ELF-1 (cell line): ENCODE data around the gene SLC15A3.

Source experiments
- DNase-seq: peaks from one replicate; pipeline ENCODE4 v3.0.0-alpha.2; 2016; ENCODE audit warnings: low read depth, low spot score

The SLC15A3 gene

GRCh38 chr11:60951904-60952741 is at the start of gene SLC15A3:
SLC15A3 (minus strand) TSS chr11:60952176; CDS start chr11:60951551, 625 bp downstream.
- peak; percentile 18 for DNase-seq

GRCh38 chr11:61000426-61000825 is 48.5 kb upstream of the SLC15A3 start:
- DNase-seq, result no peak

GRCh38 chr11:60996381-60997138 is 44.6 kb upstream of the SLC15A3 start:
- no peak for DNase-seq

- DNase-seq, result no peak
Observed at GRCh38 chr11:60995798-60996197, 43.8 kb upstream of the SLC15A3 start.

- DNase-seq, result no peak
Observed at GRCh38 chr11:60994541-60995080, 42.6 kb upstream of the SLC15A3 start.

- no peak for DNase-seq
Observed at GRCh38 chr11:60993615-60994014, 41.6 kb upstream of the SLC15A3 start.

GRCh38 chr11:60992842-60993409 is 41.0 kb upstream of the SLC15A3 start:
- DNase-seq, result no peak

GRCh38 chr11:60991457-60991856 is 39.5 kb upstream of the SLC15A3 start:
- no peak for DNase-seq

GRCh38 chr11:60989093-60989650 is 37.2 kb upstream of the SLC15A3 start:
- DNase-seq, result no peak

GRCh38 chr11:60988658-60989057 is 36.7 kb upstream of the SLC15A3 start:
- no peak for DNase-seq

GRCh38 chr11:60987577-60988277 is 35.8 kb upstream of the SLC15A3 start:
- no peak for DNase-seq

GRCh38 chr11:60985991-60986915 is 34.3 kb upstream of the SLC15A3 start:
- DNase-seq, result no peak

GRCh38 chr11:60985501-60985900 is 33.5 kb upstream of the SLC15A3 start:
- no peak for DNase-seq

- DNase-seq, result peak; percentile 88
Observed at GRCh38 chr11:60984636-60985035, 32.7 kb upstream of the SLC15A3 start.

GRCh38 chr11:60984149-60984548 is 32.2 kb upstream of the SLC15A3 start:
- no peak for DNase-seq

- DNase-seq, result no peak
Observed at GRCh38 chr11:60982184-60982583, 30.2 kb upstream of the SLC15A3 start.

GRCh38 chr11:60981515-60981914 is 29.5 kb upstream of the SLC15A3 start:
- DNase-seq, result no peak

- no peak for DNase-seq
Observed at GRCh38 chr11:60978546-60979380, 26.8 kb upstream of the SLC15A3 start.

GRCh38 chr11:60977836-60978235 is 25.9 kb upstream of the SLC15A3 start:
- DNase-seq, result no peak
